HG02642 (cell line): ENCODE measurements around the gene UHMK1.
"Not testable (repeated sequence)": the region's sequence is repeated elsewhere in the genome, so short reads cannot be mapped to it uniquely, and the experiment has no call there.

ENCODE experiments used
- ATAC-seq: cut with Tn5 transposase; IDR thresholded peaks from one replicate; pipeline ENCODE4 v1.9.1; 2021; ENCODE audit warnings: mild to moderate bottlenecking; ENCODE audit not compliant: unreplicated experiment, poor library complexity

UHMK1 gene

GRCh38 chr1:162561616-162562469 lies 64.2 kb downstream of the UHMK1 start, which contains the start of gene UAP1:
TSS of gene UAP1 (plus strand) at chr1:162561722. CDS start at chr1:162566069, 4,347 bp downstream.
- peak; percentile 30 for ATAC-seq

- no peak for ATAC-seq
Observed at GRCh38 chr1:162562470-162562828, 64.8 kb downstream of the UHMK1 start.

GRCh38 chr1:162564762-162565218 lies 67.2 kb downstream of the UHMK1 start:
- ATAC-seq = no peak

GRCh38 chr1:162565460-162565859 lies 67.8 kb downstream of the UHMK1 start:
- no peak for ATAC-seq

- no peak for ATAC-seq
Observed at GRCh38 chr1:162566870-162567269, 69.3 kb downstream of the UHMK1 start.

GRCh38 chr1:162568802-162569201 lies 71.2 kb downstream of the UHMK1 start:
- ATAC-seq = no peak

GRCh38 chr1:162570718-162571117 lies 73.1 kb downstream of the UHMK1 start:
- ATAC-seq = no peak

GRCh38 chr1:162571121-162571520 lies 73.5 kb downstream of the UHMK1 start:
- not testable (repeated sequence) for ATAC-seq

GRCh38 chr1:162571696-162572095 lies 74.1 kb downstream of the UHMK1 start:
- no peak for ATAC-seq

GRCh38 chr1:162573136-162573535 lies 75.5 kb downstream of the UHMK1 start:
- ATAC-seq = no peak

GRCh38 chr1:162578071-162578700 lies 80.6 kb downstream of the UHMK1 start:
- ATAC-seq = no peak

GRCh38 chr1:162578936-162579335 lies 81.3 kb downstream of the UHMK1 start:
- ATAC-seq = no peak
